ENCODE results near the gene ZKSCAN8.

The ZKSCAN8 gene

DNA sequence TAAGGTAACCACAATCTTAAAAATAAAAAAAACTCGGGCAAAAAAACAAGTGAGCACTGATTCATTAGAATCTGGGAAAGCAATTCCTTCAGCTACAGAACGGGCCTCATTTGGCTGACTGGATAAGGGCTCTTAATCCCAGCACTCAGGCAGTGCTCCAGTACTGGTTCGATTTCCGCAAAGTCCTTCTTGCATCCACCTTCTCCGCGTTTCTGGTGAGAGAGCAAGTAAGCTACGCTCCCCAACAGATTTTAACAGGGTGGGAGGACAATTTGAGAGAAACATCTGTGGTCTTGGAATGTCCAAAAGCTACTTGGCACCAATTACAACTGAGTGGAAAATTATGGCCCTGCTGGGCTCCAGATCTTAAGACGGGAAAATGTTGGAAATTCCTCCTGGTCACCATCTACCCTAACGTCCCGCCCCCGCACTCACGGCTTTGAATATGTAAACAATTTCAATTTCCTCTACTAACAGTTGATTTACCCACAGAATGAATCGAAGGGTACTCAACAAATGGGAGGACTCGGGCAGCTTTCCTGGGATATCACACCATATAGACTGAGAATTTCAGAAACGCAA is 65.3 kb downstream of the ZKSCAN8 start:
- no peak for DNase-seq

- peak; percentile 47 for DNase-seq
These were observed 65.9 kb downstream of the ZKSCAN8 start for GRCh38 chr6:28207510-28208110.

DNA sequence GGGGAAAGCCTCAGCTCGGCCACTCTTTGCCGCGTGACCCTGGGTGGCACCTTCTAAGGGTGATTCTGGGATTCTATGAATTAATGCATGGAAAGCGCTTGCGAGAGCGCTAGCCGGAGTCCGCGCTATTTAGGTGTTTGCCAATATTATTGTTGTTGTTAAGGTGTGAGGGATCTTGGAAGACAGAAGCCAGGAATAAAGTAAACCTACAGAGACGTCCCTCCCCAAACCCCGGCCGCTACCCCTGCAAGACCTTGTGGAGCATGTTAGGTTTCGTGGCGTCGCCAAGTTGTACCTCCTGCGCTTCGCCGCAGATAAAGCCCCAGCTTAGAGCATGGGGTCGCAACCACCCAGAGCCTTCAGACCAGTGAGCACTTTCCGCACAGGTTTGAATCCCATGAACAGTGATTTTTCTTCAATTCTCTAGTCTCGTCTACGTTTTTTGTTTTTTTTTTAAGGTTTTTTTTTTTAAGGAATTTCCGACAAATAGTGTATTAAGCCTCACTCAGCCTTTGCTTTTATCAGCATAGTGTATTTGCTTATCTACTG is 66.5 kb downstream of the ZKSCAN8 start:
- no peak for DNase-seq
